Regular cardiac myocyte (primary cell): ENCODE data around the gene MSMP. TPM values are rescaled to one million over a fixed set of nuclear protein-coding genes. Genes with fewer than 3 reads are reported as not detected.

ENCODE experiments used
- total RNA-seq: library from RNA; depleted of rRNA; stranded (reverse); fragments of >200 nt; gene quantifications from 2 replicates; pipeline ENCODE4 v1.2.3, GENCODE V29; 2014

MSMP gene
- not detected in 2 replicates for total RNA-seq

DNA sequence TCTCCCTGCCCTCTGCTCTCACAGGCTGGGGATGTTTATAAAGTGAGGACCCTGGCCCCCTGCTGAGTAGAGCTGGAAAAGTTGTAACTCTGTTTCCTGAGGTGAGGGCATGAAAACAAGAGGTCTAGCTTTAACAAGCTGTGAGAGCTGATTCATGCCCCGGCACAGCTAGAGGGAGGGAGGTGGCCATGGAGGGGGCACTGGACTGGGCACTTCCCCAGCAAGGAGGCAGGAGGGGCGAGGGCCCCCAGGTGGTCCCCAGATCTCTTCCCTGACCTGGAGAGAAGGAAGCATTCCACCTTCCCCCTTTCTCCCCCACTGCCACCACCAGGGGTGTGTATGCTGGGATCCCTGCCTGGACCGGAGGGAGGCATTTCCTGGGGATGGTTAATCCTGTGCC lies at the start of gene MSMP:
MSMP (minus strand) TSS at position 13 of the 400 bp plus-strand sequence. CDS start 147 bp downstream, outside the sequence.

DNA sequence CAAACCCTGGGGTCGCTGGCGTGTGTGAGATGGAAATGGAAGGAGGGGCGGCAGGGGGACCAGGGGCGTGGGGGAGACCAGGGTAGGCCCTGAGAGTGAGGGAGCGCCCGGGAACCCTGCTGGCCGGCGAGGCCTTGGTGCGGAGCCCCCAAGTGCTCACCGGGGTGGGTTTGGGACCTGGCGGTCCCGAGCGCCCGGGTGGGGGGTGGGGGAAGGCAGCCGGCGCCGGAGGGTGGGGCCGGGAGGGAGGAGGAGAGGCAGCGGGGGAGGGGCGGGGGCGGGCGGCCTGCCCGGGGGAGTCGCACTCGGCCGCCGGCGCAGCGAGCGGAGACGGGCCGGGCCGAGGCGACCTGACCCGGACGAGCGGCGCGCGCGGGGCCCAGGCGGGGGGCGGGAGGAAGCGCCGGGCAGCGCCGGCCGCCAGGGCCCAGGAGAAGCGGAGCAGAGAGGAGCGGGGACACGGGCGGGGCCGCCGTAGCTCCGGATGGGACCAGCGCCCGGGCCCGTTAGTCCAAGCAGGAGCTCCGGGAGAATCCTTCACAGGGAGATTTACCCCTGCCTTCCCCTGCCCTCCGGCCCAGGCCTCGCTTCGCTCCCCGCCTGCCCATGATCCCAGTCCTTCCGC lies 37.3 kb upstream of the MSMP start, which contains the start of gene NPR2:
NPR2 (plus strand) TSS at position 295 of the 625 bp plus-strand sequence. CDS start 818 bp downstream, outside the sequence.

GRCh38 chr9:35748858-35749514 lies 5.1 kb downstream of the MSMP start, which contains the start of the genes GBA2 and RGP1:
Gene GBA2, minus strand, starts transcription at chr9:35749228. Its CDS starts 524 bp downstream, at chr9:35748704.
Gene RGP1, plus strand, starts transcription at chr9:35749287. Its CDS starts 469 bp downstream, at chr9:35749756.

DNA sequence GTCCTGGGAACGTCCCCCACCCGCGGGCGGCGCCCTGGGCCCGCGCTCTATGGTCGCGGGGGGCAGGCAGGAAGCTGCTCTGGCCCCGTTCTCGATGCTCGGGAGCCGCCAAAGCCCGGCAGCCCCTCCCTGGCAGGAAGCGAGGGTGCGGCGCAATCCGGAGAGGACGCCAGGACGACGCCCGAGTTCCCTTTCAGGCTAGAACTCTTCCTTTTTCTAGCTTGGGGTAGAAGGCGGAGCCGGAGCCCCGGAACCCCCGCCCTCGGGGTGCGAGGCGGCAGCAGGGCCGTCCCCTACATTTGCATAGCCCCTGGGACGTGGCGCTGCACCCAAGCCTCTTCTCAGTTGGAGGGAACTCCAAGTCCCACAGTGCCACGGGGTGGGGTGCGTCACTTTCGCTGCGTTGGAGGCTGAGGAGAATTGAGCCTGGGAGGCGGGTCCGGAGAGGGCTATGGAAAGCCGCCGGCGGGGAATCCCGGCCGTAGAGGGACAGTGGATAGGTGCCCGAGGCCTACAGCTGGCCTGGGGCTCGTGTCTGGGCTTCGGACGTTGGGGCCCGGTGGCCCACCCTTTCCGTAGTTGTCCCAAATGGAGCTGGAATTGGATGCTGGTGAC lies 21.8 kb downstream of the MSMP start, which contains the start of the genes CREB3 and TLN1:
CREB3 (plus strand) TSS at position 482 of the 615 bp plus-strand sequence; CDS start at position 589, 107 bp downstream.
TLN1 (minus strand) TSS at position 11 of the 615 bp plus-strand sequence. CDS start 6,501 bp downstream, outside the sequence.

Other genes with a start within 250 kb of the MSMP start
- 8.6 and 10.7 TPM in 2 replicates for gene TESK1, start 149.0 kb downstream of the MSMP start, total RNA-seq
- 0.19 and 0.56 TPM in 2 replicates for gene CD72, start 135.9 kb downstream of the MSMP start, total RNA-seq
- gene SIT1, start 103.3 kb downstream of the MSMP start, total RNA-seq: not detected in 2 replicates
- gene RMRP, start 96.3 kb downstream of the MSMP start, total RNA-seq: 3,474 and 7,582 TPM in 2 replicates
- gene CCDC107, start 96.0 kb downstream of the MSMP start, total RNA-seq: 16.9 and 24.2 TPM in 2 replicates
- 0.28 and 3.6 TPM in 2 replicates for gene ARHGEF39, start 89.1 kb downstream of the MSMP start, total RNA-seq
- gene CA9, start 80.3 kb downstream of the MSMP start, total RNA-seq: 0.38 and 2.8 TPM in 2 replicates
- gene TPM2, start 64.4 kb downstream of the MSMP start, total RNA-seq: 870 and 1,301 TPM in 2 replicates
- gene TLN1, start 22.1 kb downstream of the MSMP start, total RNA-seq: 342 and 359 TPM in 2 replicates
- 77.5 and 112 TPM in 2 replicates for gene CREB3, start 21.6 kb downstream of the MSMP start, total RNA-seq
- 15.2 and 19.9 TPM in 2 replicates for gene GBA2, start 5.0 kb downstream of the MSMP start, total RNA-seq
- 10.1 and 10.9 TPM in 2 replicates for gene RGP1, start 5.0 kb downstream of the MSMP start, total RNA-seq
- gene NPR2, start 37.3 kb upstream of the MSMP start, total RNA-seq: 10.9 and 18.3 TPM in 2 replicates
- 0.58 and 1.1 TPM in 2 replicates for gene SPAG8, start 58.0 kb upstream of the MSMP start, total RNA-seq
- 6.5 and 17.1 TPM in 2 replicates for gene HINT2, start 60.8 kb upstream of the MSMP start, total RNA-seq
- not detected in 2 replicates for gene FAM221B, start 74.5 kb upstream of the MSMP start, total RNA-seq
- gene TMEM8B, start 75.0 kb upstream of the MSMP start, total RNA-seq: 0.58 and 2.0 TPM in 2 replicates
- gene OR13J1, start 116.1 kb upstream of the MSMP start, total RNA-seq: not detected in 2 replicates
- 0.28 and 0.58 TPM in 2 replicates for gene HRCT1, start 151.9 kb upstream of the MSMP start, total RNA-seq
- 0.85 and 5.0 TPM in 2 replicates for gene SPAAR, start 155.2 kb upstream of the MSMP start, total RNA-seq
- 0.19 TPM in 1 of 2 replicates, not detected in the other for gene OR2S2, start 203.9 kb upstream of the MSMP start, total RNA-seq